Peyer's patch (tissue), 4 donors: ENCODE data around the gene TBCD. TPM values are rescaled to one million over a fixed set of nuclear protein-coding genes. Genes with fewer than 3 reads are reported as not detected.

Experiments
- DNase-seq, 3 donors: peaks; one replicate each; pipeline ENCODE4 v3.0.0-alpha.2; 2017 to 2019
- H3K27ac ChIP-seq, 4 donors: fragments of 200-600 bp; sonication (generic); one replicate each; pipeline ENCODE4 v1.5.1; 2016 to 2019
- H3K27me3 ChIP-seq, 2 donors: fragments of 200-600 bp; sonication (generic); one replicate each; pipeline ENCODE4 v1.5.1; 2019
- H3K36me3 ChIP-seq, 3 donors: fragments of 200-600 bp; sonication (generic); one replicate each; pipeline ENCODE4 v1.5.1; 2016 to 2019
- H3K4me1 ChIP-seq, 4 donors: fragments of 200-600 bp; sonication (generic); one replicate each; pipeline ENCODE4 v1.5.1; 2016 to 2019
- H3K4me3 ChIP-seq, 4 donors: fragments of 200-600 bp; sonication (generic); 1 replicate in 3 of 4; 2 replicates in 1 of 4; pipeline ENCODE4 v1.5.1; 2016 to 2019; ENCODE audit warnings: mild to moderate bottlenecking in 1 of 4
- H3K9me3 ChIP-seq, 4 donors: fragments of 200-600 bp; sonication (generic); one replicate each; pipeline ENCODE4 v1.5.1; 2016 to 2019; ENCODE audit warnings: mild to moderate bottlenecking in 1 of 4
- POLR2A ChIP-seq, 2 donors: fragments of 450-650 bp; IDR thresholded peaks; one replicate each; pipeline ENCODE4 v1.5.1; 2017; ENCODE audit warnings: antibody characterized with exemption in 2 of 2, mild to moderate bottlenecking in 2 of 2, moderate library complexity in 2 of 2
- total RNA-seq, 4 donors: library from RNA; depleted of rRNA; stranded (reverse); fragments of >200 nt; gene quantifications; one replicate each; pipeline ENCODE4 v1.1.0, GENCODE V29; 2016
- TF ChIP-seq, protein P1 (sequence below), 6 experiments: fragments of 450-650 bp in 4 of 6; fragments of 200-600 bp in 2 of 6; sonication (generic) in 1 of 6; IDR thresholded peaks; one replicate each; pipeline ENCODE4 v1.5.1; 2017 to 2019; ENCODE audit warnings: antibody characterized with exemption in 6 of 6, mild to moderate bottlenecking in 3 of 6, moderate library complexity in 1 of 6

TBCD gene
- total RNA-seq, 4 donors from 2014 or later: 58.7 to 130 (median 74.8) TPM

DNA sequence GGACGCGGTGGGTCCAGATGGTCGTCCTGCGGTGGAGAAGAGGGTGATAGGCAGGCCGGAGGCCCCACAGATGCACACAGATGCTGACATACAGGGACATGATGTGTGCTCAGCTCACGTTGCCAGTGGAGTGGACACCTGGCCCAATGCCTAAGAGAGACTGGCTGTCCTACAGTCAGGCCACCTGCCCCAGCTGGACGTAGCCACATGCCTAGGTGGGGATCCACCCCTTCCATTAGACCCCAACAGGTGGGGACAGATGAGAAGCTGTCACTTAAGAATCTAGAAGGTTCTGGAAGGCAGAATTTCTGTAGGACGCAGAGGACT lies 205.6 kb downstream of the TBCD start:
- no peaks in the 10 kb centered on the region for H3K27me3 ChIP-seq
- no peak overlapping the region for H3K27ac ChIP-seq

DNA sequence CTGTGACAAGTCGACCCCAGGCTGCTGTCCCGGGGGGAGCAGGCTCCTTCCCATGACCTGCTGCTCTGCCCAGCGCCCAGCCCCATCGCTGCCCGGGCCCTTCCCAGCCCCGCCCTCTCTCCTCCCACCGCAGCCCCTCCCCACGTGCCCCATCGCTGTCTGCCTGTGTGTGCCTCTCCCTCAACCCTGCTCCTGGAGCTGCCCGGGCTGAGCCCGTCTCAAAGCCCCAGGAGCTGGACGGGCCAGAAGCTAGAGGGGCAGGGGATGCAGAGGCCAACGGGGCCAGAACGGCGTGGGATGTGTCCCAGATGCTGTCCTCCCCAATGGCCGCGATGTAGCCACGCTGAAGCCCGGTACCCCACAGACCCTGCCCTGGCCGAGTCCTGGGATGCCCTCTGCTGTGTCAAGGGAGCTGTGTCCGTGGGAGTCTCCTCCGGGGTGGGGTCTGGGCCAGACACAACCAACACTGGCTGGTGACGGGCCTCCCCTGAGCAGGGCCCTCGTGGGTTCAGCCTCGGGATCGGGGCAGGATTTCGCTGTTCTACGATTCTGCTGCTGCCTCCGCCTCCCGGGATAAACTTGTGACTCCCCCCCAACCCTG lies 206.2 kb downstream of the TBCD start:
- no peaks in the 10 kb centered on the region for H3K9me3 ChIP-seq
- no peak overlapping the region for H3K27ac ChIP-seq
- H3K4me3 ChIP-seq: no peak overlapping the region
- H3K4me1 ChIP-seq: peaks cover 0 to 4% (median 1%) of the 10 kb centered on the region in 4 donors
- TF ChIP-seq, protein P1, sequence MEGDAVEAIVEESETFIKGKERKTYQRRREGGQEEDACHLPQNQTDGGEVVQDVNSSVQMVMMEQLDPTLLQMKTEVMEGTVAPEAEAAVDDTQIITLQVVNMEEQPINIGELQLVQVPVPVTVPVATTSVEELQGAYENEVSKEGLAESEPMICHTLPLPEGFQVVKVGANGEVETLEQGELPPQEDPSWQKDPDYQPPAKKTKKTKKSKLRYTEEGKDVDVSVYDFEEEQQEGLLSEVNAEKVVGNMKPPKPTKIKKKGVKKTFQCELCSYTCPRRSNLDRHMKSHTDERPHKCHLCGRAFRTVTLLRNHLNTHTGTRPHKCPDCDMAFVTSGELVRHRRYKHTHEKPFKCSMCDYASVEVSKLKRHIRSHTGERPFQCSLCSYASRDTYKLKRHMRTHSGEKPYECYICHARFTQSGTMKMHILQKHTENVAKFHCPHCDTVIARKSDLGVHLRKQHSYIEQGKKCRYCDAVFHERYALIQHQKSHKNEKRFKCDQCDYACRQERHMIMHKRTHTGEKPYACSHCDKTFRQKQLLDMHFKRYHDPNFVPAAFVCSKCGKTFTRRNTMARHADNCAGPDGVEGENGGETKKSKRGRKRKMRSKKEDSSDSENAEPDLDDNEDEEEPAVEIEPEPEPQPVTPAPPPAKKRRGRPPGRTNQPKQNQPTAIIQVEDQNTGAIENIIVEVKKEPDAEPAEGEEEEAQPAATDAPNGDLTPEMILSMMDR (IDR thresholded peaks at IDR 0.05): no peak
- TF ChIP-seq POLR2A (IDR thresholded peaks at IDR 0.05): no peak
- no peaks in the 10 kb centered on the region for H3K27me3 ChIP-seq
- DNase-seq: peak in 2 of 3 donors; percentile 36 to 38
- H3K36me3 ChIP-seq: no peaks in the 10 kb centered on the region

More for the DNA sequence above, 205.6 kb downstream of the TBCD start:
- TF ChIP-seq, protein P1 (IDR thresholded peaks at IDR 0.05): no peak
- no peak for TF ChIP-seq POLR2A (IDR thresholded peaks at IDR 0.05)
- no peaks in the 10 kb centered on the region for H3K4me1 ChIP-seq
- H3K4me3 ChIP-seq: no peak overlapping the region
- H3K36me3 ChIP-seq: no peaks in the 10 kb centered on the region
- H3K9me3 ChIP-seq: no peaks in the 10 kb centered on the region
- peak in 2 of 3 donors; percentile 34 to 37 for DNase-seq

DNA sequence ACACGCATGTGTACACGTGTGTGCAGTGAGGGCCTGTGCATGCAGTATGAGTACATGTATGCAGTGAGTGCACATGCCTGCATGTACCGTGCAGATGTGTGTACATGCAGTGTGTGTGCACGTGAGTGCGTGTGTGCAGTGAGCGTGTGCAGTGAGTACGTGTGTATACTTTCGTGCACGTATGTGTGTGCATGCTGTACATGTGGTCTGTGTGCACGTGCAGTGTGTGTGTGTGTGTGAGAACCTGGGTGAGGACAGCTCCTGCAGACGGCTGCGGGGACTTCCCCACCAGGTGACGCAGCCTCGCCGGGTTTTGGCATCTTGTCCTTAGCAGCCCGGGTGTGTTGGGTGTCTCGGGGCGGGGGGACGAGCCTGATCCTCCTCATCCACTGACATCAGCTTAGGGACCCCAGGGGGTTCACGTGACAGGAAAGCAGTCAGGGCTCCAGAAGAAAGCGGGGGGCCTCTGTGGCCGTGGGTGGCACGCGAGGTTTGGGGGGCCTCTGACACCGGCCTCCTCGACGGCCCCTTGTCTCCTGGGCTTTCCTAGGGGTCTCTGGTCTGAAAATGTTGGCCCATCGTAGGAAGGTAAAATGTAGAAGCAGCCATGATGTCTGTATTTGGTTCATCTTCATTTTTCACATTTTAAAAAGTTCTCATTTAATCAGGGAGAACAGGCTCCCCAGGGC lies 207.5 kb downstream of the TBCD start:
- Histone ChIP-seq H3K27ac (no peak overlapping the region), H3K36me3 (no peaks in the 10 kb centered on the region), H3K4me1 (peaks cover 0 to 9% (median 4%) of the 10 kb centered on the region in 4 donors), H3K27me3 (no peaks in the 10 kb centered on the region), H3K4me3 (no peak overlapping the region), H3K9me3 (no peaks in the 10 kb centered on the region)
- peak; percentile 7 to 43 (median 32) for DNase-seq
- no peak for TF ChIP-seq POLR2A (IDR thresholded peaks at IDR 0.05)
- TF ChIP-seq, protein P1 (IDR thresholded peaks at IDR 0.05): no peak

DNA sequence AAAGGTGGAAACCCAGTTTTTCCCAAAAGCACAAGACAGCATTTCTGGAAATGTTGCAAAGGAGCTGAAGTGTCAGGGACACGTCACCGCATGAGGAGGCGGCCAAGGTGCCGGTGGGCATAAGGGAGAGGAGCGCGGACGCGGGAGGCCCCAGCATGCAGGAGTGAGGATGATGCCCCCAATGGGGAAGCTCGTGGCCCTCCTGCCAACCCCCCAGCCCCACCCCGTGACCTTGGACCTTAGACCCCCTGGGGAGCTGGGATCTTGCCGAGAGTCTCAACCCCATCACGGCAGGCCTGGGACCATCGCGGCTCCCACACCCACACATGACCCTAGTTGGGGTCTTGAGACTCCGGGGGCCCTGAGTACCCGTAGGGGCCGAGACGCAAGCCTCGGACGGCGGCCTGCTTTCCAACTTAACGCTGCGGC lies 208.1 kb downstream of the TBCD start:
- no peaks in the 10 kb centered on the region for H3K9me3 ChIP-seq
- H3K27ac ChIP-seq: no peak overlapping the region
- no peaks in the 10 kb centered on the region for H3K27me3 ChIP-seq
- H3K4me3 ChIP-seq: no peak overlapping the region
- no peaks in the 10 kb centered on the region for H3K36me3 ChIP-seq
- TF ChIP-seq, protein P1 (IDR thresholded peaks at IDR 0.05): no peak
- TF ChIP-seq POLR2A (IDR thresholded peaks at IDR 0.05): no peak
- DNase-seq: peak in 2 of 3 donors; percentile 9 to 19
- H3K4me1 ChIP-seq: peaks cover 0 to 9% (median 4%) of the 10 kb centered on the region in 4 donors

DNA sequence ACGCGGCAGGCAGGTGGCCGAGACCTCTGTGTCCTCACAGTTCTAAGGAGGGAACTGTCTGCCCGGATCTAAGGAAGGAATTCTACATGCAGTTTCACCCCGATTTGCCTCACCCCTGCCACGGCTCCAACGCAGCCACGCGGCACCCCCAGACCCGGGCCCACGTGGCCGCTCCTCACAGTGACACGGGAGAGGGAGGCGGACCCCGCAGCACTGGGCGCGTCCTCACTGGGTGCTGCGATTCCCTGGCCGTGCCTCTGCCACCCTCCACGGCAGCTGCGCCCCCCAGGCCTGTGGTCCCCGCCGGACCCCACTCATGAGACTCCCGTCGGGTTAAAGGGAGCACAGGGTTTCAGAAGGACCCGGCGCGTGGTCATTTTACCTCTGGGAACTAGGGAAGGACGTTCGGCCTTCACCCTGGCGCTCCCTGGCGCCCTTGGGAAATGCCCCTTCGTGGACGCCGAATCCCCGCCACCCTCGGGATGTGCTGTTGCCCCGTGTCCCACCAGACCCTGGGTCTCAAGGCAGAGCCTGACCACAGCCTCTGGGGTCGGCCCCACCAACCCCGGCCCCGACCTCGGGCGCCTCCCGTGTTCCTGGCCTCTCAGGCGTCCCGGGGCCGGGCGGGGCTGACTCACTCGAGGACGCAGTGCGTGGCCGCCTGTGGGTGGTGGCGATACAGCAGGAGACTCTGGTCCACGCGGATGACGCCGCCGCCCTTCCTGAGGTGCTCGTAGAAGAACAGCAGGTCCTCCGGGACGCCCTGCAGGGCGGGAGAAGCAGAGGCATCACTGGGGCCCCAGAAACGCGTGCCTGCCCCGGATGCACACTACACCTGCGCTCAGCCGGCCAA lies 208.8 kb downstream of the TBCD start:
- TF ChIP-seq POLR2A (IDR thresholded peaks at IDR 0.05): no peak
- TF ChIP-seq, protein P1 (IDR thresholded peaks at IDR 0.05): no peak
- DNase-seq: peak; percentile 14 to 45 (median 41)
- no peak overlapping the region for H3K27ac ChIP-seq
- H3K9me3 ChIP-seq: no peaks in the 10 kb centered on the region
- no peaks in the 10 kb centered on the region for H3K36me3 ChIP-seq
- peaks cover 0 to 9% (median 4%) of the 10 kb centered on the region in 4 donors for H3K4me1 ChIP-seq
- H3K27me3 ChIP-seq: no peaks in the 10 kb centered on the region
- H3K4me3 ChIP-seq: no peak overlapping the region
